Measurements from ENCODE around the gene ISL1. TPM values are rescaled to one million over a fixed set of nuclear protein-coding genes. Genes with fewer than 3 reads are reported as not detected.

The ISL1 gene
- total and polyA plus RNA-seq, 2 of the 8 experiments (the other 6 are each of a cell fraction or from before 2014, with no cell fraction given) = 0.05 to 0.19 TPM

DNA sequence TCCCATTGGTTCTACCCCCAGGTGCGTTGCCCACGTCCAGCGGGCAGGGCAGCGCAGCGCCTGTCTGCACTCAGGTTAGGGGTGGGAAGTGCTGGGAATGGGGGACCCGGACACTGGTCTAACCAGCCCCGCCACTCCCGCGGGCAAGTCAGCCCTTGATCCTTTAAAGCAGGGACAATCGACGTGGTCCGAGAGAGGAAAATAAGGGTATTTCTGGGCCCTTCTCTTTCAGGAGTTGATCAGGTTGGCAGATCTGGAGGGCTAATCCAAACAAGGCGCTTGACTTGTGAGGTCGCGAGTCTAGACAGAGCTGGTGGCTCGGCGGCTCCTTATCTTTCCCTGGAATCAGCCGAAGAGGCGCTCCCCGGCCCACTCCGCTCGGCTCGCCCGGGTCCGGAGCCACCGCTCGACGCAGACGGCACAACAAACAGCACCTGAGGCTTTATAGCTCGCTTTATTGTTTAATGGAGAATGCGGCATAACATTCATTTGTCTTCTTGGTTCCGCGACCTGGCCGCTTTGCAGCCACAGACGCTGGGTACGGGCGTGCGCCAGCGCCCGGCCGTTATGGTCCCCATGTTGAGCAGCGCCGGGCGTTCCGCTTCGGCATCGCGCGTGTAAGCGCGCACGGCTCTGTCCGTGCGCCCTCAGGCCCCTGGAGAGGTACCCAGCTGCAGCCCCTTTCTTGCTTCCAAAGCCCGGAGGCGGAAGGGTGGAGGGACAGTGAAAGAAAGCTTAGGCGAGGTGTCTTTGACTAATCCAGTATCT, 15.8 kb downstream of the ISL1 start (continued):
- TF ChIP-seq SP2 (IDR thresholded peaks at IDR 0.05; ENCODE audit: low read length) = no peak
- no peak for TF ChIP-seq NRF1 (IDR thresholded peaks at IDR 0.05; ENCODE audit: low read depth, low read length)
- TF ChIP-seq BCL11A (IDR thresholded peaks at IDR 0.05; ENCODE audit: low read depth in 2 of 2, low read length in 2 of 2) = no peak
- TF ChIP-seq HDAC6 (IDR thresholded peaks at IDR 0.05; ENCODE audit: low read depth, low read length) = no peak
- no peak for TF ChIP-seq BRCA1 (IDR thresholded peaks at IDR 0.05; ENCODE audit: low read depth, low read length)
- no peak for TF ChIP-seq KDM1A (IDR thresholded peaks at IDR 0.05; ENCODE audit: borderline replicate concordance, low read length)
- TF ChIP-seq FOSL1 (IDR thresholded peaks at IDR 0.05; ENCODE audit: insufficient read depth, low read depth, low read length) = no peak
- TF ChIP-seq GTF2F1 (IDR thresholded peaks at IDR 0.05; ENCODE audit: borderline replicate concordance, low read depth, low read length) = no peak
- no peak for TF ChIP-seq EGR1 (IDR thresholded peaks at IDR 0.05; ENCODE audit: borderline replicate concordance, low read depth, low read length)
- TF ChIP-seq RAD21 (IDR thresholded peaks at IDR 0.05 in 1 of 2, conservative IDR thresholded peaks at IDR 0.05 in 1 of 2; ENCODE audit: low read depth in 2 of 2, low read length in 2 of 2) = no peak

Measured in H1 (cell line).